WTC11 (cell line): Measurements from ENCODE around the gene KDM4C.

Experiments used
- ATF3 ChIP-seq: sonication (generic); formaldehyde crosslinking; conservative IDR thresholded peaks from 2 replicates; pipeline ENCODE4 v1.8.1; 2022; ENCODE audit warnings: mild to moderate bottlenecking, missing genetic modification reagents
- CTCF ChIP-seq: fragments of 200-600 bp; IDR thresholded peaks from 2 replicates; pipeline ENCODE4 v1.8.0; 2022; ENCODE audit warnings: antibody characterized with exemption
- MAX ChIP-seq: sonication (generic); formaldehyde crosslinking; IDR thresholded peaks from 2 replicates; pipeline ENCODE4 v1.8.0; 2022; ENCODE audit warnings: mild to moderate bottlenecking, missing genetic modification reagents

GRCh38 chr9:7103771-7104170 is 346.0 kb downstream of the KDM4C start:
- TF ChIP-seq CTCF, result no peak
- TF ChIP-seq ATF3, result no peak
- no peak for TF ChIP-seq MAX (CRISPR knock-in tag)
